ENCODE data around the gene RBM4.

The RBM4 gene

DNA sequence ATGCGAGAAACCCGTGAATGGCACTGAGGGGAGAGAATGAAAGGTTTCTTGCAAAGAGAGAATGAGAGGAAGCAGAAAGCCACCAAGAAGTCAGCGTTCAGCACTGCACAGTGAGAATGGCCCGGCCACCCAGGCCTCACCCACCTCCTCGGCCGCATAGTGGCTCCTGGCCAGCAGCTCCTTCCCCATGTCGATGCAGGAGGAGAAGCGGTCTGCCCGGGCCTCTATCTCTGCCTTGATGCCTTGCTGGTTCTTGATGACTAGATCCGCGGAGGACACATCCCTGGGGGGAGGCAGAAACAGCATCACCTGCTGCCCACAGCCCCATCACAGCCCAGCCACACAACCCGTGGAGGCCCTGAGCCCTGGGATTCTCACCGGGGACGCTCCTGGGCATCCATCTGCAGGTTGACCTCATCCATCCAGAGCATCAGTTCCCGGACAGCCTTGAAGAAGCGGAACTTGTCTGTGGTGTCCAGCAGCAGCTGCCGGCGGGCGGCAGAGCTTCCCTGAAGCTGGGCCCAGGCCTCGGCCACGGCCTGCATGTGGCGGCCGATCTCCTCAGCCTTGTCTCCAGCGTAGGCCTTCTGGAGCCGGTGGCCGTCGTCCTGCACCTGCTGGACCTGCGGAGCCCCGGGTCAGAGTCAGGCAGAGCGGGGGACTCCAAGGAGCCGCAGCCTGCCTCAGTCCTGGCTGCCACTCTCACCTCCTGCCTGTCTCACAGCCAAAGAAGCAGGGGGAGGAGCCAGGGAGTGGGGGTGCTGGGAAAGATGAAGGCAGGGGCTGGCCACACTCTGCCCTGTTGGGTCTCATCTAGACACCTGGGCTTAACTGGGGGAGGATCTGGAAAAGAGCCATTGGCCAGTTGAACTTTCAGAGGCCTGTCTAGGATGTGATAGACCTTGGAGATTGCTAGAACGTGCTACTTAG is 51.4 kb downstream of the RBM4 start:
- H3K4me3 ChIP-seq (ENCODE audit: extremely low read depth, insufficient read depth, low read length, poor library complexity, severe bottlenecking), result no peak overlapping the region
- H3K27ac ChIP-seq (ENCODE audit: low read depth, low read length, severe bottlenecking), result no peak overlapping the region
- peaks cover 19% of the 10 kb centered on the region for H3K36me3 ChIP-seq (ENCODE audit: control insufficient read depth, insufficient read depth, low read length)
- no peaks in the 10 kb centered on the region for H3K9me3 ChIP-seq (ENCODE audit: control insufficient read depth, low read length)
- WGBS, 2 experiments (ENCODE audit: insufficient coverage in 2 of 2), result 92 to 96% methylated on average over 12 to 30 of the region's 32 CpGs
- no peaks in the 10 kb centered on the region for H3K4me1 ChIP-seq (ENCODE audit: control insufficient read depth, insufficient read depth, low read length, poor library complexity, severe bottlenecking)

DNA sequence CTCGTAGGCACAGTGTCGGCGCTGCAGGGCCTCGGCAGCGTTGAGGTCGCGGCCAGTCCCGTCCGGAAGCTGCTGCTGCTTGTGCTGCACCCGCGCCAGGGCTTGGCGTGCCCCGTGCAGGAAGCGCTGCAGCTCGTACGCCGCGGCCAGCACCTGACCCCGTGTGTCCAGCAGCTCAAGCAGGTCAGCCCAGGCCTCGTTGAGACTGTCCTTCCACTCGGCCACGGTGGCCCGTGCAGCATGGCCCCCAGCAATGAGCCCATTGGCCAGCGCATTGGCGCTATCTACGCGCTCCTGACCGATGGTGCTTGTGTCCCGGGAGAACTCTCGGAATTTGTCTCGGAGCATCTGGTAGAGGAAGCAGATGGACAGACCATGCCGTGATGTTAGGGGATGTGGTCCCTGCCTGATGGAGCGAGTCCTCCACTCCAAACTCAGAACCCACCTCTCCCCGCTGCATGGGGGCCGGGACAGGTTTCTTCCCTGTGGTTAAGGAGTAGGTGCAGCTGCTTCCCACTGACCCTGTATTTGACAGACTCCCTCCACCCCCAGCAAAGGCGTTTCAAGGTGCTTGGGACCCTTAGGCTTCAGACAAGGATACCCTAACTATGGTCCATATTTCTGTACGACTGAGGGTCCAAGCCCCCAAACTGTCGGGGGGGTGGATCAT is 52.9 kb downstream of the RBM4 start:
- WGBS, 2 experiments (ENCODE audit: insufficient coverage in 2 of 2), result 96 to 97% methylated on average over 21 to 33 of the region's 38 CpGs
- Histone ChIP-seq H3K4me3 (ENCODE audit: extremely low read depth, insufficient read depth, low read length, poor library complexity, severe bottlenecking) (no peak overlapping the region), H3K9me3 (ENCODE audit: control insufficient read depth, low read length) (no peaks in the 10 kb centered on the region), H3K27ac (ENCODE audit: low read depth, low read length, severe bottlenecking) (no peak overlapping the region), H3K4me1 (ENCODE audit: control insufficient read depth, insufficient read depth, low read length, poor library complexity, severe bottlenecking) (no peaks in the 10 kb centered on the region), H3K36me3 (ENCODE audit: control insufficient read depth, insufficient read depth, low read length) (peaks cover 19% of the 10 kb centered on the region)

DNA sequence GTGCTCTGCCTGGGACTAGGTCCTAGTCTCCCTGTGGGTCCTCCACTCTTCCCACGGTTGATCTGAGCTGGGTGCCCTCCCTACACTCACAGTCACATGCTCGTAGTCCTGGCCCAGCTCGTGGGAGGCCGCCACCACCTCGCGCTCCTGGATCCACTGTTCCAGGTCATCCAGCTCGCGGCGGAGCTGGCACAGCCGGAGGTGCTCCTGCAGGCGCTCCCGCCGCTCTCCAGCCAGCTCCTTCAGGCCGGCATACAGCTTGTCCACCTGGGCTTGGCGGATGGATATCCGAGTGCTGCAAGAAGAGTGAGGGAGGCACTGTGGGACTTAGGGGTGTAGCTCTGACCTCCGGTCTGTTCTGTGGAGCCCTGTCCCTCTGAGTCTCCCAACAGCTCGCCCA is 53.9 kb downstream of the RBM4 start:
- H3K4me1 ChIP-seq (ENCODE audit: control insufficient read depth, insufficient read depth, low read length, poor library complexity, severe bottlenecking), result no peaks in the 10 kb centered on the region
- no peaks in the 10 kb centered on the region for H3K9me3 ChIP-seq (ENCODE audit: control insufficient read depth, low read length)
- H3K27ac ChIP-seq (ENCODE audit: low read depth, low read length, severe bottlenecking), result no peak overlapping the region
- H3K4me3 ChIP-seq (ENCODE audit: extremely low read depth, insufficient read depth, low read length, poor library complexity, severe bottlenecking), result no peak overlapping the region
- 93 to 98% methylated on average over 18 of the region's 18 CpGs for WGBS, 2 experiments (ENCODE audit: insufficient coverage in 2 of 2)
- H3K36me3 ChIP-seq (ENCODE audit: control insufficient read depth, insufficient read depth, low read length), result peaks cover 24% of the 10 kb centered on the region

DNA sequence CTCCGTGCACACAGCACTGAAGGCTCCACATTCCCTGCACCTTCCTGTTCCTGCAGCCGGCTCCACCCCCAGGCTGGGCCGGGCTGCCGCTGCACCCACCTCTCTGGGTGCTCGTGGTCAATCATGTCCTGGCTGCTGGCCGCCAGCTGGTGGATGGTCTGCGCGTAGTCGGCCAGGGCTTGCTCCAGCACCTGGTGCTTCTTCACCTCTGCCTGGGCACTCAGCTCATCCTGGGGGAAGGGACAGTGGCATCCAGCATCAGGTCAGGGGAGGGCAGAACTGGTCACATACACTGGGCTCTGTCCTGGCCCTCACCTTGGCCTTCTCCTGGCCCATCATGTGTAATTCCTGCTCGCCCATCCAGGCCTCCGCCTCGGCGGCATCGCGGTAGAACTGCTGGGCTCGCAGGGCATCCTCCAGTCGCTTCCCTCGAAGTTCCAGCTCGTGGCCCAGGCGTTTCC is 54.4 kb downstream of the RBM4 start:
- Histone ChIP-seq H3K27ac (ENCODE audit: low read depth, low read length, severe bottlenecking) (no peak overlapping the region), H3K4me1 (ENCODE audit: control insufficient read depth, insufficient read depth, low read length, poor library complexity, severe bottlenecking) (no peaks in the 10 kb centered on the region), H3K36me3 (ENCODE audit: control insufficient read depth, insufficient read depth, low read length) (peaks cover 26% of the 10 kb centered on the region), H3K9me3 (ENCODE audit: control insufficient read depth, low read length) (no peaks in the 10 kb centered on the region), H3K4me3 (ENCODE audit: extremely low read depth, insufficient read depth, low read length, poor library complexity, severe bottlenecking) (no peak overlapping the region)
- 93 to 98% methylated on average over 20 of the region's 20 CpGs for WGBS, 2 experiments (ENCODE audit: insufficient coverage in 2 of 2)

DNA sequence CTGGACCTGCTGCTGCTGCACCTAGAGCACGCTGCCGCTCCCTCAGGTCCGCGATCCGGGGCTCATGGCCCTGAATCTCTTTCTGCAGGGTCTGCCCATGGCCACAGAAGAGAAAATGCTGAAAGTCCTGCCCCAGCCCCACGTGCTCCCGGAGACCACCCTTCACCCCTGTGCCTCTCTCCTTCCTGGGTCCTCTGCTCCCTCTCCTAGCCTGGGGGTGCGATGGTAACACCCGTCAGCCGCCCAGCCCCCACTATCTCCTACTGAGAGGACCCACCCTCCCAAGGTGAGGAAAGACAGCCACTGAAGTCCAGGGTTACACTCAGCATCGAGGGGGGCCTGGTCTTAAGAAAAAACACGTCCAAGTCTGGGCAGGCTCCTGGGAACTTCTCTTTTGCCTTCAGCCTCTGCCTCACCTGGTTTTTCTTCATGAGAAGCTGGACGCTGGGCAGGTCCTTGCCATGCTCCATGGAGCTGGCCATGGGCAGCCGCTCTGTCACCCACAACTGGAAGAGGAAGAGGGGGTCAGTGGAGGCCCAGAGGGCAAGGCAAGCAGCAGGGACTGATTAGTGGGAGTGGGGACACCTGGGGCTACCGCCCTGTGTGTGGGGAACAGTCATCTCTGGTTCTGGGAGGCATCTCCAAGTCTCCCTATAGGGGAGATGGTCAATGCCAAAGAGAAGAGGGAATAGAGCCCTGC is 55.0 kb downstream of the RBM4 start:
- Histone ChIP-seq H3K36me3 (ENCODE audit: control insufficient read depth, insufficient read depth, low read length) (peaks cover 26% of the 10 kb centered on the region), H3K9me3 (ENCODE audit: control insufficient read depth, low read length) (no peaks in the 10 kb centered on the region), H3K27ac (ENCODE audit: low read depth, low read length, severe bottlenecking) (no peak overlapping the region), H3K4me3 (ENCODE audit: extremely low read depth, insufficient read depth, low read length, poor library complexity, severe bottlenecking) (no peak overlapping the region), H3K4me1 (ENCODE audit: control insufficient read depth, insufficient read depth, low read length, poor library complexity, severe bottlenecking) (no peaks in the 10 kb centered on the region)
- WGBS, 2 experiments (ENCODE audit: insufficient coverage in 2 of 2), result 90 to 95% methylated on average over 12 to 13 of the region's 15 CpGs

DNA sequence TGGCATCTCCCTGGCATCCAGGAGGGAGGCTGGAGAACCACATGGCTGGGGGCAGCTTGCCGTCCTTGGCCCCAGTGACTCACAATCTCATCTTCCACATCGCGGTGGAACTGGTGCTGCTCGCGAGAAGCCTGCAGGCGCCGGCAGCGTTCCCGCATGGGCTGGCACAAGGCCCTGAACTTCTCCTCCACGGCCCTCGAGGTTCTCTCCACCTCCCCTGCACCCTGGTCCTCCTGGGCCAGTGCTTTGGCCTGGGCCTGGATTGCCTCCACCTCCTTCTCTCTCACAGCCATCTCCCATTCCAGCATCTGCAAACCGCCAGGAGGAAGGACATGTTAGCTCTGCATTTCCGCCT is 55.5 kb downstream of the RBM4 start:
- WGBS, 2 experiments (ENCODE audit: insufficient coverage in 2 of 2), result 93 to 95% methylated on average over 13 of the region's 13 CpGs

DNA sequence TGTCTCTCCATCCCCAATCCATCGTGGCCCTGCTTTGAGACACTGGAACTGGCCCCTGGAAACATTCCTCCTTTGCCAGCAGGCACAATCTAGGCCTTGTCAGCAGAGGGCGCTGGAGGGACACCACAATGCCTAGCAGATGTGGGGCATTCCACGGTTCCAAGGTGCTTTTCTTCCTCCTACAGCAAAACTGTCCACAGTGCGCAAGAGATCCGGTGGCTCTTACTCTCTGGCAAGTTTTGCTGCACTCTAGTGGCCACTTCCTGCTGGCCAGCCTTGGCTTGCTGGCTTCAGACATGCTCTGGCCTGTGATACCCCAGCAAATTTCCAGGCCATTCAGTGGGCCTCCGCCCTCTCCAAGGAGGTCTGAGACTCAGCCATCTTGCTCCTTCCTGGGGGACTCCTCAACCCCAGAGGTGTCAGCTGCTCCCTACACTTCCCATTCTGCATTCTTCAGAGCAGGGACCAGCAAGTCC is 56.3 kb downstream of the RBM4 start:
- H3K27ac ChIP-seq (ENCODE audit: low read depth, low read length, severe bottlenecking), result no peak overlapping the region
- H3K9me3 ChIP-seq (ENCODE audit: control insufficient read depth, low read length), result no peaks in the 10 kb centered on the region
- no peaks in the 10 kb centered on the region for H3K4me1 ChIP-seq (ENCODE audit: control insufficient read depth, insufficient read depth, low read length, poor library complexity, severe bottlenecking)
- H3K4me3 ChIP-seq (ENCODE audit: extremely low read depth, insufficient read depth, low read length, poor library complexity, severe bottlenecking), result no peak overlapping the region
- peaks cover 34% of the 10 kb centered on the region for H3K36me3 ChIP-seq (ENCODE audit: control insufficient read depth, insufficient read depth, low read length)
- 33 to 37% methylated on average over 6 of the region's 6 CpGs for WGBS, 2 experiments (ENCODE audit: insufficient coverage in 2 of 2)

More for the DNA sequence above, 55.5 kb downstream of the RBM4 start:
- Histone ChIP-seq H3K4me1 (ENCODE audit: control insufficient read depth, insufficient read depth, low read length, poor library complexity, severe bottlenecking) (no peaks in the 10 kb centered on the region), H3K4me3 (ENCODE audit: extremely low read depth, insufficient read depth, low read length, poor library complexity, severe bottlenecking) (no peak overlapping the region), H3K27ac (ENCODE audit: low read depth, low read length, severe bottlenecking) (no peak overlapping the region), H3K36me3 (ENCODE audit: control insufficient read depth, insufficient read depth, low read length) (peaks cover 27% of the 10 kb centered on the region), H3K9me3 (ENCODE audit: control insufficient read depth, low read length) (no peaks in the 10 kb centered on the region)

All from mesodermal cell (in vitro differentiated cells).